NCI-H1417 (cell line): Measurements from ENCODE around the gene CCDC187.

Experiments used
- DNase-seq, 3 experiments: peaks; one replicate each; lab custom pipeline; 2025; lab: John Stamatoyannopoulos, UW

Gene CCDC187

DNA sequence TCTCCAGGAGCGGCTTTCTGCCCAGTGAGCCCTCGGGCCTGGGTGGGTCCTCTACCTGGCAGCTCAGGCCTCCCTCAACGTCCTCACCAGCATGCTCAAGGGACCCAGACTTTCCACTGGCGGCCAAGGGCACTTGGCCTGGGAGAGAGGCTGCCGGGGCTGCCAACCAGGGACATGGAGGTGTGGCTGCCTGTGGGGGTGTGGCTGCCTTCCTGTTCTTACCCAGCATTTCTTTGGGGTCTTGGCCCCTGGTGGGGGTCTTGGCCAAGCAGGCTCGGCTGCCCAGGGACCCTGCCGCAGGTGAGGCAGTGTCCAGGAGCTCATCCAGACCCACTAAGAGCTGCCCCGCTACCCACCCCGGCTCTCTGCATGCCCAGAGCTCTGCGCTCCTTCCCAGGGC lies 51.0 kb downstream of the CCDC187 start:
- no peak for DNase-seq

DNA sequence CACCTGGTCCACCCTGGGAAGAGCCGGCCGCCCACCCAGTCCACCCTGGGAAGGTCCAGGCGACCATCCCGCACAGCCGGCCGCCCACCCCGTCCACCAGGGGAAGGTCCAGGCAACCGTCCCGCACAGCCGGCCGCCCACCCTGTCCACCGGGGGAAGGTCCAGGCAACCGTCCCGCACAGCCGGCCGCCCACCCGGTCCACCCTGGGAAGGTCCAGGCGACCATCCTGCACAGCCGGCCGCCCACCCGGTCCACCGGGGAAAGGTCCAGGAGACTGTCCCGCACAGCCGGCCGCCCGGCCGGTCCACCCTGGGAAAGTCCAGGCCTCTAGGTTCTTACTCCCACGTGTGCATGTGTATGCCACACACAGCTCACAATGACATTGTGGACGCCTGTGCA lies 51.6 kb downstream of the CCDC187 start:
- no peak for DNase-seq

DNA sequence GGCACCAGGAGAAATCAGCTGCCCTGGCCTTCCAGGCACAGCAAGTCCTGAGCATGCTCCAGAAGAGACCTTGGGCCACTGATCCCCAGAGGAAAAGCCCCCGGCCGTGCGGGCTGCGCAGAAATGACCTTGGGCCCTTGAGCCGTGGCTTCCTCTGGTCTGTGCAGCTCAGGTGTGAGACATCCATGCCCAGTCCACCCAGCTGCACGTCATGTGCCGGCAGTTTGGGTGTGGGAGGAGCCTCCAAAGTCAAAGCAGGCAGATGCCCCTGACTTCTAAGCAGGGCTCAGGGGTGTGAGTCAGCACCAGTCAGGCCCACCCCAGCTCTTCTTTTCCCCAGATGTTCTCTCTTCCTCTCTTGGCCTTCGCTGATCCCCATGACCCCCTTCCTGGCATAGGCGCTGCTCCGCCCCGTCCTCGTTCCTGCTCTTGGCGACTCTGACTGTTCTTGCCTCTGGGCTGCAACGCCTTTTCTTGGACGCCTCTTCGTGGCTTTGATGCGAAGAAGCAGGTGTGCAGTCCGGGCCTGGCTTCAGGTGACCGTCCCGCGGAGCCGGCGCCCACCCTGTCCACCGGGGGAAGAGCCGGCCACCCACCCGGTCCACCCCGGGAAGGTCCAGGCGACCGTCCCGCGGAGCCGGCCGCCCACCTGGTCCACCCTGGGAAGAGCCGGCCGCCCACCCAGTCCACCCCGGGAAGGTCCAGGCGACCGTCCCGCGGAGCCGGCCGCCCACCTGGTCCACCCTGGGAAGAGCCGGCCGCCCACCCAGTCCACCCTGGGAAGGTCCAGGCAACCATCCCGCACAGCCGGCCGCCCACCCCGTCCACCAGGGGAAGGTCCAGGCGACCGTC lies 52.4 kb downstream of the CCDC187 start:
- DNase-seq, result no peak

DNA sequence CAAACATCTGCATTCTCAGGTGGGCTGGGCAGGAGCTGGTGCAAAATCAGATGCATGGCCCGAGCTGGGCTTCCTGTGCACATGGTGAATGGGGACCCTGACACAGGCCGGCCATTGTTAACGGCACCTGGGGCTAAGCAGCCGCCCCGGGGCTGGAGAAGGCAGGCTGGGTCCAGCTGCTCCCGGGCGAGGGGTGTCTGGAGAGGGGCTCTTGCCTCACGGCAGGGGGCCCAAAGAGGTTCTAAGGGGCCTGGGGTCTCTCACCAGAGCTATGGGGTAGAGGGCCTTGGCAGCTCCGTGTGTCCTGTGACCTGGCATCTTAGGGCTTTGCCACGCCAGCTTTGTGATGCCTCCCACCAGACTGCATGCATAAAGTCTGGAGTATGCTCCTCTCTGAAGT lies 53.2 kb downstream of the CCDC187 start:
- DNase-seq, result no peak

DNA sequence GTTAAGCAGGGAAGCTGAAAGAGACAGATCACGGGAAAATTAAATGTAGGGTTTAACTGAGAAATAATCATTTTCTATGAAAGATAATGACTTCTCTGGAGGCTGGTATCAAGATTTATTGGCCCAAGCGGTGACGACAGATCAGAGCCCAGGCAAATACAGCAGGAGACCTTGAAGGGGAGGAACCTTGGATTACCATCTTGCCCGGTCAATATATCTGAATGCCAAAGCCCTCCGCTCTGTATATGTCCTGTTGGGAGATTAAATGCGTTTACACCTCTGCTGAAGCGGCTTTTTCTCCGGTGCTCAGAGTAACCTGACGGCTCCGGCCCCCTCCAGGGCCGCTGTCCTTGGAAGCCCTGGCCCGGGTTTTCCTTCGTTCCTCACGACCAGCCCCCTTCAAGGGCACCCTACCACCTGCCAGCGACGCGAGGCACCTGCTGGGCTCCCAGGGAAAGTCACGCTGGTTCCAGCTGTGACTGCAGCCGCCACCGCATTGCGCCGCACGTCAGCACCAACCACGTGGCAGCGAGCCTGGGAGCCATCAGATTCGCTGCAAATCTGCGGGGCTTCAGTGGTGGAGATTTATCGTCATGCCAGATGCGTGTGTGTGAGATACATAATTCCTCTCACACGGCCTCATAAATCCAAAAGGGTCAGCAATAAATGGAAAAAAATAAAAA lies 53.9 kb downstream of the CCDC187 start:
- peak; percentile 28 to 94 (median 89) for DNase-seq

DNA sequence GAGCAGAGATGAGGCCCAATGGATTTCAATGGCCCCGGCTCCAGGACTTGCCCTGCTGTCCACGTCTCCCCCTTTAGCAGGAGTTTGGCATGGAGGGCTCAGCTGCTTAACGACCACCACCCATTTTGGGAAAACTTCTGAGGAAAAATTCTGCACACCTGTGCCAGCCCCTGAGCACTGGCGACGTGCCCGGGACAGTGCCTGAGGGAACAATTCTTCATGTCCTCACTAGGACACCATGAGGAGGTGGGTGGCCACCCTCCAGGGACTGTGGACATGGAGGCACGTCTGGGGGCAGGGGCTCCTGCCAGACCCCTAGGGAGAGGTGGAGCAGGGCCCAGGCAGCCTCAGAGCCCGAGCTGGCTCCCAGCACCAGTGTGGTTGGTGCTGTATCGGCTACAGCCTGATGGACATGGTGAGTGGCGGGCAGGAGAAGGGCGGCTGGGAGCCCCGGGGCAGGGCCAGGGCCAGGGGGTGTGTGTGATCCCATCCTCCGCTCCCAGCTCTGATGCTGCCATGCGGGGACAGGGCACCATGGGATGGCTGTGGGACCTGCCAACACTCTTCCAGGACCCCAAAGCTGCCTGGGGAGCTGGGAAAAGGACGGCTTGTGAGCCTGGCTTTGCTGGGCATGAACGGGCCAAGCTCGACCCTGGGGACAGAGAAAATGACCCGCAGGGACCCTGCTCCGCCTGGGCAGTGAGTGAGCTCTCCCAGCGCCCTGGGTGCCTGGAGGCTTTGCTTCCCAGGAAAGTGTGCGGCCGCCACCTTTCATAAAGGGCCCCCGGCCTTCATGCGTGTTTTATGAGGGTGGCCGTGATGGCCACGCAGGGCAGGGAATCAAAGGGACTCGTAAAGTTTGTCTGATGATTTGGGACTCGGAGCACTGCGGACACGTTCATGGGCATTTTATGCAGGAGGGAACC lies 54.7 kb downstream of the CCDC187 start:
- DNase-seq, result no peak

DNA sequence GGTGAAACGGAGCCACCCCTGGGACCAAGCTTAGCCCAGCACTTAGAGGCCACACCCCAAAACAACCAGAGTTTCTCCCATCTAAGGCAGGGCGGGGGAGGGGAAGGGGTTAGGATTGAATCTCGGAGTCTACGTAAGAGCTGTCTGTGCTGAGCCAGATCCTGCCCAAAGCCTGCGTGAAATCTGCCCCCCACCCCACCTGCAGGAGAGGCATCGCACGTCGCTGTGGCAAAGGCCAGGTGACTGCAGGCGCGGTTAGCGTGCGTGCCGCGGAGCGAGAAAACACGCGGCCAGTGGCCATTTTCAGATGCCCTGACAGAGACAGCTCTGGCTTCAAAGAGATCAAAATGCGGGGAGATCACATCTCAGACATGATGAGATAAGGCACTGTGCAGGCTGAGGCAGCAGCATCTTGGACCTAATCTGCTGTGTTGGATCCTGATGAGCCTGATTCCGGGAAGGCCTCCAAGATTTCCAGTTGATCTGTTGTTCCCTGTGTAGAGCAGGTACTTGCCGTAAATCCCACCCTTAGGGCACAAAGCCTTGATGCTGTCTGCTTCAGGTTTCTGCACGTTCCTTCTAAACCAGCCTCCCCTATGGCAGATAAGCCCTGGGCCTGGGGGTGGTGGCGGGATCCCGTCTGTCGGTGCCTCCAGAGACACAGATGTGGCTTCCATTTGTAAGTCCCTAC lies 55.8 kb downstream of the CCDC187 start:
- DNase-seq, result no peak

DNA sequence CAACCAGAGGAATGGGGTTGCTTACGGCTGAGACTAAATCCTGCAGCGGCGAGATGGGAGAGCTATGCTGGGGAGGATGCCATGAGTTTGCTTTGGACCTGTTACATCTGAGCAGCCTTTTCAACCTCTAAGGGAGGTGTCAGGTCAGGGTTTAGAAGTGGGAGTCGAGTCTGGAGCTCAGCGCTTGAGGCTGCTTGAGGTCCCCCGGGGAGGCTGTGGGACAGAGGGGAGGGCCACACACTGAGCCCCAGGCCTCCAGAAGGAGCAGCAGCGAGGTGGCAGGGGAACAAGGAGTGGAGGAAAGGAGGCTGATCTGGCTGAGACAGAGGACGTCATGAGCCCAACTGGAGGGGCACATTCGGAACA lies 56.4 kb downstream of the CCDC187 start:
- DNase-seq, result no peak

DNA sequence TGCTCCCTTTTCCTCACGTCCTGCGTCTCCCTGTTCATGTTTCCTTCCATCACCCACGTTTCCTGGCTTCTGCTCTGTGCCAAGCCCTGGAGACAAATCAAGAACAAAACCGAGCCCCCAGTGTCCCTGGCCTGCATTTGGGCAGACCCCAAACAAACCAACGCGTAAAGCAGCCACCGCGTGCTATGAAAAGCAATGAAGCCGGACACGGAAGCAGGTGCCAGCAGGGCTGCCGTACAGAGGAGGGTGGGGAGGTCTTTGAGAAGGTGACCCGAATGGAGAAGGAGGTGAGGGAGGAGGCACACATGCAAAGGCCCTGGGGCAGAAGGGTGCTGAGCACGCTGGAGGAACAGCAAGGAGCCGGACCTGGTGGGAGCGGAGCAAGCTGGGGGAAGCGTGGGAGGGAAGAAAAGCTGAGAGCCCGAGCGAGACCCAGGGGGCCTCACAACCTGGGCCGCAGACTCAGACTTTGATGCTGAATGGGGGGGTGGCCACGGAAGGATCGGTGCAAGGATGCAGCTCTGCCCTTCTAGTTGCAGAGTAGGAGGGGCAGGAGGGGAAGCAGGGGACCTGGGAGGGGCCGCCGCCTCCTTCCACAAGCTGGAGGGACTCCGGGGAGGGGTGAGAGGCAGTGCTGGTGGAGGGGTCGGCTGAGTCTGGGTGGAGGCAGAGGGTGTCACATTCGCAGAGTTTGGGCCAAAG lies 56.9 kb downstream of the CCDC187 start:
- no peak for DNase-seq

DNA sequence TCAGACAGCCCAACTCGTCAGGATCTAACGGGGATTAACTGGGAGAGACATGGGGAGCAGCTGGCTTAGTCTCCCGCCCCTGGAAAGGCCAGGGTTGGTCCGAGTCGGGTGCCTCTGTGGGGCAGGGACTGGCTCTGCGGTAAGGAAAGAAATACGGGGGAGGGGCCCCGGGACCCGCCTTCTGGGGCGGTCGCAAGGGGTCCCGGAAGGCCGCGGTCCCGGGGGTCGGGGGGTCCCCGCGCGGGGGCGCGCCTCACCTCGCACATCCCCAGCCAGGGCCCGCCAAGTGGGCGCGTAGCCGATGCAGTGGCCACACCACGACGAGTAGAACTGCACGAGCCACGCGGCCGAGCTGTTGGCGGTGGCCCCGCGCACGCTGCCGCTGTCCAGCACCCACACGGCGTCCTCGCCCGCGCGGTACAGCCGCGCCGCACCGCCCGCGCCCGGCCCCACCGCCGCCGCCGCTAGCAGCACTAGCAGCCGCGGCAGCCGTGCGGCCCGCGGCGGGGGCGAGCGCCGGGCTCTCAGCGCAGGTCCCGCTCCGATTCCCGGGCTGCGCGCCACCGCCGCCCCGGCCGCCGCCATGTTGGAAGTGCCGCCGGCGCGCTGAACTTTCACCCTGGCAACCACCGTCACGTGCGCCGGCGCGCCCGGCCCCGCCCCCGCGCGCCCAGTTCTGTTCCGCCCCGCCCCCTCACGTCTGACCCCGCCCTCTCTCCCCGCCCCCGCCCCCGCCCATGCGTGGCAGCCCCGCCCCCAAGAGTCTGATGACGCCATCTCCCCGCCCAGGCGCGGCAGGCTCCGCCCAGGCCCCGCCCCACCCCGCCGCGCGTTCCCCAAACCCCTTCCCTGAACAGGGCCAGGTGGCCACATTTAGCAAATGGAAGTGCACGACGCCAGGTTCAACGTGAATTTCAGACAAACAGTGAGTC lies 58.4 kb downstream of the CCDC187 start, which contains the start of gene QSOX2:
Gene QSOX2, minus strand, starts transcription at position 594 of the 932 bp plus-strand sequence. Its CDS starts 9 bp downstream, at position 585.
- peak; percentile 74 to 92 (median 82) for DNase-seq

DNA sequence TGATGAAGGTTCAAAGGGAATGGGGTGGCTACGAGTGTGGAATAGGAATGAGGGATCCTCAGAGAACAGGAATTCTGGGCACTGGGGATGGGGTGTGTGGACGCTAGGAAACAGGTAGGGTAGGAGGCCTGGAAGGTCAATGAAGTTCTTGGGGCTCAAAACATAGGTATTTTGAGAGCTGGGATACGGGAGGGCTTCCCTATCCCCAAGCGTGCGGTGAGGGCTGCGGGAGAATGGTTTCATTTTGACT lies 59.0 kb downstream of the CCDC187 start:
- DNase-seq, result no peak

DNA sequence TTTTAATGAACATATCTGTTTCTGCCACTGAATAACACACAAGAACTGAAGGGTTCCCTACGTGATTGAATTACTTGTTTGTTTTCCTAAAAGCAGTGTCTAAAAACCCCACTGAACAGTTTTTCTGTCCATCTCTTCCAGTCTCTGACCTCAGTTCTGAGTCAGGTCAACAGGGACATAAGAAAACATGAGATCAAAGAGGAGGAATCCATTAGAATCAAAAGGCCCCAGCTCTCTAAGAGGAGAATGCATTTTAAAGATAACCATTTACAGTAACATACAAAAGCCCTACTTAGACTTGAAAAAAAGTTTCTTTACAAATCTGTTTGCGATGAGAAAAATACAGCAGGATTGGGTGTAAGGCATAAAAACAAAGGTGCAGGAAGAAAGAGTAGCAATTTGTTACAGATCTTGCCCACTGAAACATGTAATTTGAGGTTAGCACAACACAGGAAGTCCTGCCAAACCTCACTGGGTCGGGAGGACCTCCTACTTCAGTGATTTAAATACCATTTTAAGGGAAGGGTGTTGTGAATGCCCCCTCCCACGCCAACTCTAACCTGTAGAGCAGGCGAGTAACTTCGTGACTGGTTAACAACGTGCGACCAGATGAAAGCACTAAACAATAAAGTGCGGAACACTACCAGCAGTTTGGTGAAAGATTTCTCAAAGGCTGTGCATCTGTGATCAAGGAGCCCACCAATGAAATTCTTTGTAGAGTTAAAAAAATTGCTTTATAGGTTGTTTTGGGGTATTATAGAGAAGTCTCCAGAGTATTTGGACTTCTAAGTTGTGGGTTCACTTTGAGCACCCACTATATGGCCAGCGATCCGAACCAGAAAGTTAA lies 59.5 kb downstream of the CCDC187 start:
- DNase-seq, result peak in 1 of 3 experiments; percentile 51

DNA sequence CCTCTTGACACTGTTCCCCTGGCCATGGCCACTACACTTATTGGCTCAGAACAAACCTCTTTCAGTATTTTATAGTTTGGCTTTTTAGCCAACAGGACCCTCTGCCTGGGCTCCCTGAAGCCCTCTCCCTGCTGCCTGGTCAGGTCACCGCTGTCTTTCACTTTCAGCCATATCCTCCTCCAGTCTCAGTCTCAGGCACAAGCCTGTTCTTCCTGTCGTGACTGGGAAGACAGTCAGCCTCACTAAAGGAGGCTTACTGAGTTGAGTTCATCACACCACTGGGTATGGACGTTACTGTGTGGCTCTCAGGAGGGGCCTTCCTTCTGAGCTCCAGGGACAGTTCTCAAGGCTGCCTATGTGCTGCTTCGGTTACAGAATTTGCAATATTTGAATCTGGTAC lies 60.3 kb downstream of the CCDC187 start:
- no peak for DNase-seq

DNA sequence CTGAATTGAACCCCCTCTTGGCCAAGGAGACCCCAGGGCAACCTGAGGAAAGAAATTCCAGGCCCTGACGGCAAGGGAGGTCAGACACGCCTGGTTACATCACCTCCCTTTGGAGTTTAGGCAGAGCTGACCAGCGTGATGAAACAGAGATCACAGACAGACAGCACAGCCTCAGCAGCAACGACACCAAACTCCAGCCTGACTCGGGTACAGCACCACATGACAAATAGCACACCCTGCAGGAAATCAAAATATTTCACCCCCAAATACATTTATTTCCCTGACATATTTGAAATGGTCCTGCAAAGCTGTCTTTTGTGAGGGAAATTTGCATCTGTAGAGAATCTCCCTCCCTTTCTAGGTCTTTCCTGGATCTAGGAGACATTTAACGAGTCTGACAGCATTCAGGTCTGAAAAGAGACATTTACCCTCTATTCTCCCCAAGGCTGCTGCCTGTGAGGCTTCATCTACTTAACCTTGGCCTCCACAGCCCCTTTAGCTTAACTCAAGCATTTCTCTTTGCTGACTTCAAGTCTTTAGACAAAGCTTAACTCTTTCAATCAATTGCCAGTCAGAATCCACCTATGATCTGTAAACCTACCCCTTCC lies 60.9 kb downstream of the CCDC187 start:
- no peak for DNase-seq

DNA sequence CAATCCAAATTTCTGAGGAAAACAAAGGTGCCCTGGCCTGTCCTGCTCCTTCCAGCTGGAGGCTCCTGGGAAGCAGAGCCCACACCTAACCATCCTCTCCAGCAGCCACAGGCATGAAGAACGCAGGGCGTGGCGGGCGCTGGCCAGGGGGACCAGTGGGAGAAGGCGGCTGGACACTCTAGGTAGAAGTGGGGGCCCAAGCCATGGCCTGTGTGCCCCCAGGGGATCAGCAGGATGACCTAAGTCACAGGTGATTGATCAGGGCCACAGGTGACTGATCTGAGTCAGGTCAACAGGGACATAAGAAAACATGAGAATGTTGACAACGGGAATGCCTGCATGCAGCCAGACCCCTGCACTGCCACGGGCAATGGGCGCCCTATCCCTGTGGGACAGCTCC lies 61.6 kb downstream of the CCDC187 start:
- no peak for DNase-seq

DNA sequence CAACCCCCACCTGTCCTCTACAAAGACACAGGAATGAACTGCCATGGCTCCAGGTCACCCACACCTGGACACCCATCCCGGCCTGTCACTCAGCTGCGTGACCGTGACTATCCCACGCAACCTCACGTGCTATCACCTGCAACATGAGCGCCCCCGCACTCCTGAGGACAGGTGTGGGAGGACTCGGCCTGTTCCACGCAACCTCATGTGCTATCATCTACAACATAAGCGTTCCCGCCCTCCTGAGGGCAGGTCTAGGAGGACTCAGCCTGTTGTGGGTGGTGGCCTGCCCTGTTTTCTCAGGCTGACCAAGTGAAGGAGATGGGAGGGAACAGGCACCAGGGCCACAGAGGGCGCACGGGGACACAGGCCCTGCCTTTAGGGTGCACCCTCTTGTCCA lies 62.4 kb downstream of the CCDC187 start:
- DNase-seq, result no peak

DNA sequence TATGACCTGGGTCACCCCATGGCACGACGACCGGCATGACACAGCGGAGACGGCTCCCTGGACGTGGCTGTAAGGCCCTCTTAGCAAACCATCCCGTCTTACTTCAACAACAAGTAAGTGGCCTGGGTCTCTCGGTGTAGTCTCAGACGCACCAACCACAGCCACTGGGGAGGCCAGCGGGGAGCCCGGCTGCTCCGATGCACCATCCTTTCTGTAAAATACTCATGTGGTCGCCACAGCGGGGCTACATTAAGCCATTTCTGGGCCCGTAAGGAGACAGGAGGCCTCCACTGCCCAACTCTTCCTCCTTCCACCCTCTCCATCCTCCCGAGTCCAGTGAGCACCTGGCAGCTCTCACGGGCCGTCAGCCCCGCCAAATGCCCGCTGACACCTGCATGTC lies 63.0 kb downstream of the CCDC187 start:
- DNase-seq, result no peak

DNA sequence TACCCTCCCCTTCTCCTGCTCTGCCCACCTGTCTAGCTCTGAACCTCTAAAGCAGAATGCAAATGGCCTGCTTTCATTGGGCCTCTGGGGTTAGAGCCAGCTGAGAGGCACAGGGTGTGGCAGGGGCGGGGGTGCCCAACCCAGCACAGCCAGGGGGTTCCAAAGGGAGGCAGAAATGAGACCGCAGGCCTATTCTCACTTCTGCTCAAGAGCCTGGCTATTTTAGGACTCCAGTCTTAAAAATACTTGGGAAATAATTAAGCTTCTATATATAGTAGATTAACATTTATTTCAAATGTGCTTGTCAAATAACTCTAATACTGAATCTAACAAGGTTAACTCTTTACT lies 63.9 kb downstream of the CCDC187 start:
- peak in 2 of 3 experiments; percentile 54 to 84 for DNase-seq
